G401.6 (cell line): ENCODE measurements around the gene NEIL3.

Experiments used
- FAIRE-seq: peaks from 2 replicates; lab custom pipeline; 2012; peaks lifted over from hg19 to GRCh38; lab: Jason Lieb, UNC

The NEIL3 gene

GRCh38 chr4:177371461-177371860 is 61.8 kb downstream of the NEIL3 start:
- no peak for FAIRE-seq

GRCh38 chr4:177374966-177375365 is 65.3 kb downstream of the NEIL3 start:
- no peak for FAIRE-seq

GRCh38 chr4:177375372-177375771 is 65.7 kb downstream of the NEIL3 start:
- no peak for FAIRE-seq

GRCh38 chr4:177376024-177376423 is 66.3 kb downstream of the NEIL3 start:
- FAIRE-seq = no peak

- no peak for FAIRE-seq
These were observed 71.1 kb downstream of the NEIL3 start for GRCh38 chr4:177380730-177381287.

GRCh38 chr4:177381762-177382310 is 72.2 kb downstream of the NEIL3 start:
- no peak for FAIRE-seq

- FAIRE-seq = no peak
These were observed 75.3 kb downstream of the NEIL3 start for GRCh38 chr4:177384856-177385397.

GRCh38 chr4:177385576-177386277 is 76.1 kb downstream of the NEIL3 start:
- no peak for FAIRE-seq

GRCh38 chr4:177386278-177386815 is 76.7 kb downstream of the NEIL3 start:
- FAIRE-seq = no peak

GRCh38 chr4:177391287-177391686 is 81.6 kb downstream of the NEIL3 start:
- FAIRE-seq = no peak

- FAIRE-seq = no peak
These were observed 82.3 kb downstream of the NEIL3 start for GRCh38 chr4:177391953-177392352.

- FAIRE-seq = no peak
These were observed 83.6 kb downstream of the NEIL3 start for GRCh38 chr4:177393236-177393635.

GRCh38 chr4:177396352-177396751 is 86.7 kb downstream of the NEIL3 start:
- FAIRE-seq = no peak

GRCh38 chr4:177400030-177400429 is 90.4 kb downstream of the NEIL3 start:
- FAIRE-seq = no peak

GRCh38 chr4:177401658-177402273 is 92.1 kb downstream of the NEIL3 start:
- no peak for FAIRE-seq

- no peak for FAIRE-seq
These were observed 94.1 kb downstream of the NEIL3 start for GRCh38 chr4:177403746-177404145.

GRCh38 chr4:177404342-177404741 is 94.7 kb downstream of the NEIL3 start:
- FAIRE-seq = no peak

- no peak for FAIRE-seq
These were observed 95.3 kb downstream of the NEIL3 start for GRCh38 chr4:177404986-177405385.

- no peak for FAIRE-seq
These were observed 95.8 kb downstream of the NEIL3 start for GRCh38 chr4:177405508-177405907.

- FAIRE-seq = no peak
These were observed 98.3 kb downstream of the NEIL3 start for GRCh38 chr4:177408023-177408422.

GRCh38 chr4:177410566-177410965 is 100.9 kb downstream of the NEIL3 start:
- FAIRE-seq = no peak

- no peak for FAIRE-seq
These were observed 102.3 kb downstream of the NEIL3 start for GRCh38 chr4:177411996-177412395.
